Activated CD8-positive, alpha-beta memory T cell treated with anti-CD3 and anti-CD28 coated beads, Interleukin-2, amount 50 U/mL, for 1 hour (primary cell): ENCODE measurements around the gene ERC2.

Experiments used
- DNase-seq: peaks from one replicate; pipeline ENCODE4 v3.0.0-alpha.2; 2020; ENCODE audit errors: extremely low read depth

Gene ERC2

GRCh38 chr3:55678546-55679216 is 789.6 kb downstream of the ERC2 start:
- no peak for DNase-seq

GRCh38 chr3:55676643-55677042 is 791.6 kb downstream of the ERC2 start:
- DNase-seq = no peak

- DNase-seq = no peak
Measured at GRCh38 chr3:55675478-55675877, 792.8 kb downstream of the ERC2 start.

- no peak for DNase-seq
Measured at GRCh38 chr3:55673764-55674163, 794.5 kb downstream of the ERC2 start.

- DNase-seq = no peak
Measured at GRCh38 chr3:55669133-55669532, 799.1 kb downstream of the ERC2 start.

- no peak for DNase-seq
Measured at GRCh38 chr3:55668359-55668758, 799.9 kb downstream of the ERC2 start.

GRCh38 chr3:55664387-55664786 is 803.9 kb downstream of the ERC2 start:
- no peak for DNase-seq

GRCh38 chr3:55662683-55663082 is 805.6 kb downstream of the ERC2 start:
- no peak for DNase-seq

- DNase-seq = no peak
Measured at GRCh38 chr3:55661571-55661970, 806.7 kb downstream of the ERC2 start.

GRCh38 chr3:55661141-55661540 is 807.1 kb downstream of the ERC2 start:
- DNase-seq = no peak

GRCh38 chr3:55660642-55661041 is 807.6 kb downstream of the ERC2 start:
- DNase-seq = no peak

GRCh38 chr3:55659701-55660100 is 808.6 kb downstream of the ERC2 start:
- no peak for DNase-seq

GRCh38 chr3:55658690-55659562 is 809.3 kb downstream of the ERC2 start:
- no peak for DNase-seq

- DNase-seq = no peak
Measured at GRCh38 chr3:55658270-55658669, 810.0 kb downstream of the ERC2 start.

- DNase-seq = no peak
Measured at GRCh38 chr3:55655544-55655943, 812.7 kb downstream of the ERC2 start.

- no peak for DNase-seq
Measured at GRCh38 chr3:55654123-55654760, 814.0 kb downstream of the ERC2 start.

GRCh38 chr3:55651011-55651410 is 817.3 kb downstream of the ERC2 start:
- no peak for DNase-seq

GRCh38 chr3:55650011-55650410 is 818.3 kb downstream of the ERC2 start:
- no peak for DNase-seq

GRCh38 chr3:55649554-55649953 is 818.7 kb downstream of the ERC2 start:
- DNase-seq = no peak

GRCh38 chr3:55648591-55649318 is 819.5 kb downstream of the ERC2 start:
- no peak for DNase-seq

- no peak for DNase-seq
Measured at GRCh38 chr3:55647670-55648069, 820.6 kb downstream of the ERC2 start.

- DNase-seq = no peak
Measured at GRCh38 chr3:55647063-55647462, 821.2 kb downstream of the ERC2 start.
